ENCODE results near the gene NCKIPSD. TPM values are rescaled to one million over a fixed set of nuclear protein-coding genes. Genes with fewer than 3 reads are reported as not detected.

The NCKIPSD gene
- total RNA-seq, 1 donor from 2014 or later, result 45.5 TPM

- H3K27me3 Mint-ChIP-seq (ENCODE audit: insufficient read depth), result peaks cover 15% of the 10 kb centered on the region
- DNase-seq (ENCODE audit: low spot score), result no peak
- no peak overlapping the region for H3K27ac Mint-ChIP-seq
- peaks cover 15% of the 10 kb centered on the region for H3K4me1 Mint-ChIP-seq (ENCODE audit: low read depth)
- no peaks in the 10 kb centered on the region for H3K9me3 Mint-ChIP-seq
- H3K4me3 Mint-ChIP-seq, result peak overlapping the region; percentile 39
- intact Hi-C loops (cut with micrococcal nuclease), result no loop called here
- H3K36me3 Mint-ChIP-seq (ENCODE audit: low read depth), result peaks cover 2% of the 10 kb centered on the region
These were observed 23.5 kb downstream of the NCKIPSD start for GRCh38 chr3:48662145-48662752.

- Mint-ChIP-seq H3K36me3 (ENCODE audit: low read depth) (peaks cover 2% of the 10 kb centered on the region), H3K27me3 (ENCODE audit: insufficient read depth) (peaks cover 15% of the 10 kb centered on the region), H3K9me3 (no peaks in the 10 kb centered on the region), H3K4me3 (peak overlapping the region; percentile 39), H3K4me1 (ENCODE audit: low read depth) (peaks cover 15% of the 10 kb centered on the region), H3K27ac (no peak overlapping the region)
- intact Hi-C loops (cut with micrococcal nuclease), result no loop called here
- DNase-seq (ENCODE audit: low spot score), result peak; percentile 79
These were observed 24.1 kb downstream of the NCKIPSD start for GRCh38 chr3:48661501-48662144.

- peaks cover 15% of the 10 kb centered on the region for H3K4me1 Mint-ChIP-seq (ENCODE audit: low read depth)
- peaks cover 15% of the 10 kb centered on the region for H3K27me3 Mint-ChIP-seq (ENCODE audit: insufficient read depth)
- intact Hi-C loops (cut with micrococcal nuclease), result no loop called here
- H3K4me3 Mint-ChIP-seq, result no peak overlapping the region
- no peaks in the 10 kb centered on the region for H3K9me3 Mint-ChIP-seq
- DNase-seq (ENCODE audit: low spot score), result no peak
- no peaks in the 10 kb centered on the region for H3K36me3 Mint-ChIP-seq (ENCODE audit: low read depth)
- no peak overlapping the region for H3K27ac Mint-ChIP-seq
These were observed 24.8 kb downstream of the NCKIPSD start for GRCh38 chr3:48660800-48661400.

GRCh38 chr3:48656841-48657281, 28.9 kb downstream of the NCKIPSD start:
- Mint-ChIP-seq H3K9me3 (no peaks in the 10 kb centered on the region), H3K4me1 (ENCODE audit: low read depth) (peaks cover 7% of the 10 kb centered on the region), H3K36me3 (ENCODE audit: low read depth) (peaks cover 4% of the 10 kb centered on the region), H3K4me3 (peak overlapping the region; percentile 76), H3K27ac (peak overlapping the region; percentile 79), H3K27me3 (ENCODE audit: insufficient read depth) (peaks cover 6% of the 10 kb centered on the region)
- intact Hi-C loops (cut with micrococcal nuclease), result loop anchor here (1.0 kb wide), 6 partner anchors 7 to 99 kb away; partner anchors contain the start of genes NCKIPSD, SLC26A6 and UQCRC1
- DNase-seq (ENCODE audit: low spot score), result no peak

GRCh38 chr3:48656061-48656840, 29.5 kb downstream of the NCKIPSD start:
- Mint-ChIP-seq H3K9me3 (no peaks in the 10 kb centered on the region), H3K27me3 (ENCODE audit: insufficient read depth) (peaks cover 4% of the 10 kb centered on the region), H3K4me3 (peak overlapping the region; percentile 79), H3K36me3 (ENCODE audit: low read depth) (peaks cover 4% of the 10 kb centered on the region), H3K27ac (peak overlapping the region; percentile 89), H3K4me1 (ENCODE audit: low read depth) (peaks cover 7% of the 10 kb centered on the region)
- intact Hi-C loops (cut with micrococcal nuclease), result loop anchor here (1.0 kb wide), 6 partner anchors 8 to 98 kb away; partner anchors contain the start of genes NCKIPSD, SLC26A6 and UQCRC1
- peak; percentile 80 for DNase-seq (ENCODE audit: low spot score)

- Mint-ChIP-seq H3K27me3 (ENCODE audit: insufficient read depth) (peaks cover 2% of the 10 kb centered on the region), H3K27ac (peak overlapping the region; percentile 89), H3K36me3 (ENCODE audit: low read depth) (peaks cover 4% of the 10 kb centered on the region), H3K4me1 (ENCODE audit: low read depth) (peaks cover 7% of the 10 kb centered on the region), H3K9me3 (no peaks in the 10 kb centered on the region), H3K4me3 (peak overlapping the region; percentile 79)
- peak; percentile 41 for DNase-seq (ENCODE audit: low spot score)
- intact Hi-C loops (cut with micrococcal nuclease), result loop anchor here (1.0 kb wide), 7 partner anchors 9 to 386 kb away; partner anchors contain the start of genes NCKIPSD, SLC26A6 and UQCRC1
These were observed 30.1 kb downstream of the NCKIPSD start for GRCh38 chr3:48655606-48656005.

GRCh38 chr3:48655063-48655462, 30.7 kb downstream of the NCKIPSD start:
- Mint-ChIP-seq H3K27me3 (ENCODE audit: insufficient read depth) (peaks cover 2% of the 10 kb centered on the region), H3K4me1 (ENCODE audit: low read depth) (peaks cover 7% of the 10 kb centered on the region), H3K9me3 (no peaks in the 10 kb centered on the region), H3K36me3 (ENCODE audit: low read depth) (peaks cover 4% of the 10 kb centered on the region), H3K4me3 (peak overlapping the region; percentile 75), H3K27ac (peak overlapping the region; percentile 89)
- no peak for DNase-seq (ENCODE audit: low spot score)
- intact Hi-C loops (cut with micrococcal nuclease), result loop anchor here (1.0 kb wide), 1 partner anchor 386 kb away; no protein-coding TSS in a partner anchor

GRCh38 chr3:48652923-48653715, 32.6 kb downstream of the NCKIPSD start:
- Mint-ChIP-seq H3K4me1 (ENCODE audit: low read depth) (peaks cover 7% of the 10 kb centered on the region), H3K36me3 (ENCODE audit: low read depth) (peaks cover 4% of the 10 kb centered on the region), H3K27me3 (ENCODE audit: insufficient read depth) (peaks cover 2% of the 10 kb centered on the region), H3K4me3 (no peak overlapping the region), H3K9me3 (no peaks in the 10 kb centered on the region), H3K27ac (no peak overlapping the region)
- no peak for DNase-seq (ENCODE audit: low spot score)
- intact Hi-C loops (cut with micrococcal nuclease), result no loop called here

GRCh38 chr3:48651771-48652170, 33.9 kb downstream of the NCKIPSD start:
- H3K27ac Mint-ChIP-seq, result no peak overlapping the region
- intact Hi-C loops (cut with micrococcal nuclease), result no loop called here
- no peaks in the 10 kb centered on the region for H3K9me3 Mint-ChIP-seq
- H3K27me3 Mint-ChIP-seq (ENCODE audit: insufficient read depth), result peaks cover 2% of the 10 kb centered on the region
- DNase-seq (ENCODE audit: low spot score), result no peak
- no peak overlapping the region for H3K4me3 Mint-ChIP-seq
- H3K4me1 Mint-ChIP-seq (ENCODE audit: low read depth), result peaks cover 7% of the 10 kb centered on the region
- H3K36me3 Mint-ChIP-seq (ENCODE audit: low read depth), result peaks cover 4% of the 10 kb centered on the region

GRCh38 chr3:48650723-48651122, 35.0 kb downstream of the NCKIPSD start:
- Mint-ChIP-seq H3K4me3 (no peak overlapping the region), H3K27me3 (ENCODE audit: insufficient read depth) (peaks cover 2% of the 10 kb centered on the region), H3K27ac (no peak overlapping the region), H3K9me3 (no peaks in the 10 kb centered on the region), H3K4me1 (ENCODE audit: low read depth) (peaks cover 7% of the 10 kb centered on the region), H3K36me3 (ENCODE audit: low read depth) (peaks cover 4% of the 10 kb centered on the region)
- no peak for DNase-seq (ENCODE audit: low spot score)
- intact Hi-C loops (cut with micrococcal nuclease), result no loop called here

- Mint-ChIP-seq H3K27ac (no peak overlapping the region), H3K4me3 (no peak overlapping the region), H3K27me3 (ENCODE audit: insufficient read depth) (no peaks in the 10 kb centered on the region), H3K4me1 (ENCODE audit: low read depth) (no peaks in the 10 kb centered on the region), H3K9me3 (no peaks in the 10 kb centered on the region), H3K36me3 (ENCODE audit: low read depth) (no peaks in the 10 kb centered on the region)
- no peak for DNase-seq (ENCODE audit: low spot score)
- intact Hi-C loops (cut with micrococcal nuclease), result no loop called here
These were observed 37.4 kb downstream of the NCKIPSD start for GRCh38 chr3:48648188-48648850.

Data from activated T-helper 1 cell treated with anti-CD3 and anti-CD28 coated beads, Interleukin-12 subunit alpha, Interleukin-12 subunit beta, Interleukin-2, Interleukin-4 antibody, amounts not matched to agents 30 ng/mL and 10 ng/mL and 1 ng/mL, durations not matched to agents 14 hours and 24 hours and 36 hours (primary cell).